Stimulated activated naive CD8-positive, alpha-beta T cell treated with anti-CD3 and anti-CD28 coated beads, Interleukin-15, Interleukin-2, amounts not matched to agents 100 ng/mL and 50 ng/mL, for 24 hours (primary cell): Measurements from ENCODE around the gene NFIB.

Source experiments
- H3K27ac Mint-ChIP-seq: one replicate; pipeline ENCODE4 v1.8.0; 2021; ENCODE audit warnings: mild to moderate bottlenecking, mixed read lengths
- H3K27me3 Mint-ChIP-seq: one replicate; pipeline ENCODE4 v1.8.0; 2021; ENCODE audit warnings: mixed read lengths
- H3K36me3 Mint-ChIP-seq: one replicate; pipeline ENCODE4 v1.8.0; 2021; ENCODE audit warnings: low read depth, mixed read lengths
- H3K4me1 Mint-ChIP-seq: one replicate; pipeline ENCODE4 v1.8.0; 2021; ENCODE audit warnings: low read depth, mixed read lengths
- H3K4me3 Mint-ChIP-seq: one replicate; pipeline ENCODE4 v1.8.0; 2021; ENCODE audit warnings: mild to moderate bottlenecking, mixed read lengths
- H3K9me3 Mint-ChIP-seq: one replicate; pipeline ENCODE4 v1.8.0; 2021; ENCODE audit warnings: mixed read lengths

Gene NFIB

DNA sequence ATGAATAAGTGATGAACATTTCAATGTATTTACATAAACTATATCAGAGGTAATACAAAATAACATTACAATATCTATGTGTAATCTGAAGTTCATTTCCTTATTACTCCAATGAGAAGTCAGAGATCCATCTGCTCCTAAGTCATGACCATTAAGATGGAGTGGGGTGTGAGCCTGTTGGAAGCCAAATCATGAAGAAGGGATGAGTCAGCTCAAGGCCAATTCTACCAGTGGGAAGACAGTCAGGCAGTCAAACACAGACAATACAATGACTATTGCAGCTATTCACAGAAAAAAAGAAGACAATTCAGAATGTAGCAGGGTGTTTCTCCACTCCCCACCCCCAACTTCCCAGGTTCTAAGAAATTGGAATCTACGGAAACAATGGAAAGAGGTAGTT, 155.0 kb downstream of the NFIB start:
- Mint-ChIP-seq H3K36me3 (no peaks in the 10 kb centered on the region), H3K27me3 (peaks cover 4% of the 10 kb centered on the region), H3K9me3 (peaks cover 3% of the 10 kb centered on the region), H3K4me1 (no peaks in the 10 kb centered on the region), H3K4me3 (no peak overlapping the region), H3K27ac (no peak overlapping the region)

DNA sequence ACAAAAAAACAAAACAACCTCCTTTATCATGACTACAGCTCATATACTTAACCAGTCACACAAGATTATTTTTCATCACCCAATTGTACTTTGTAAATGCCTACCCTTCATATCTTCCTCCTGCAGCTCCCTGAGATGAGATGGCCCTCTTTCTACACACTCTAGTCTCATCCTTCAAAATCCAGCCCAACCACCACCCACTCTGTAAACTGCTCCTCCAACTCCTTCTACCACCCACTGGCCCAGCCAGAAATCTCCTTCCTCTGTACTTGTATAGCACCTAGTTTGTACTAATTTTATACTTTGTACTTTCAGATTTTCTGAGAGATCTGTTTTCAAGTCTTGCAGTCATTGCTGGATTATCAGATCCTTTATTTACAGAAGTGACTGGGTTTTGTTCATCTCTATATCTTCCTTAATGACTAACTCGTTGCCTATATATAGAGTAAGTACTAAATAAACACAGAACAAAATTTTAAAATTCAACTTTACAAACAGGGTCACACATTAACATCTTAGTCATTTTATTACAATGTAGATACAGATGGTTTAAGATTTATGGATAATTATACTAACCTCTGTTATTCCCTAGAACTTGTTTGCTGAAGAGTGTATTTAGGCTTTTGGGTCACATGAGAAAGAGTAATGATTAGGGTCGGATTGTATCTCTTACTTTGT, 155.7 kb downstream of the NFIB start:
- Mint-ChIP-seq H3K4me3 (no peak overlapping the region), H3K27ac (no peak overlapping the region), H3K9me3 (peaks cover 3% of the 10 kb centered on the region), H3K27me3 (peaks cover 4% of the 10 kb centered on the region), H3K36me3 (no peaks in the 10 kb centered on the region), H3K4me1 (no peaks in the 10 kb centered on the region)

DNA sequence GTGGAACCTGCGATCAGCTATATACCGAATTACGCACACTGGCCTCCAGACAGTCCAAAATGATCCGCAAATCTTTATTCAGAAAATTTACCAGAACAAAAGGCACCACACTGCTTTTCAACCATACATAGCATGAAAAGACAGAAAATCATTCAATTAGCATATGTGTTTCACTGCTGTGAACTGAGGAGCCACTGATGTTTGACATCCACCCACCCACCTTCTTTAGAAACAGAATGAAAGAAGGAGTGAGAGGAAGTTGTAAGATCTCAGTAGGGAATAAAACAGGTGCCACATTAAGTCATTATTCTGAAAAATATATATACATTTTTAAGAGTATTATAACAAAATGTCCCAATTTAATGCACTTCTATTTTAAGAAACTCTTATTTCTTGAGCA, 156.8 kb downstream of the NFIB start:
- H3K4me3 Mint-ChIP-seq: no peak overlapping the region

DNA sequence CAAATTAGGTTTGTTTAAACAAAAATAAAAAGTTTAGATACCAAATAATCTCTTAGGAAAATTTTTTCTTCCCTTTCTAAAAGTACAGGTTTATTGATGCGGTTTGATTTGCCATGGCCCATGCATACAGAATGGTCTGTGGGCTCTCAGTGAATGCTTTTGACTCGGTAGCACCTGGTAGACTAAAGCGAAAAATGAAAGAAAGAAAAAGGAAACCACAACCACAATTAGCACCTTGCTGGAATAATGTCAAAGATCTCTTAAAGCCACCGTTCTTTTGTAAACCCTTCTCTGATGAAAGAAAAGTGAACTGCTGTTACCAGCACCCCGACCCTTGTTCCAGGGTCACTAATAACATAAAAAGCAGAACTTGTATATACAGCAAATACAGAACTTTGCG, 157.9 kb downstream of the NFIB start:
- H3K4me3 Mint-ChIP-seq: no peak overlapping the region
- H3K27ac Mint-ChIP-seq: no peak overlapping the region
- H3K9me3 Mint-ChIP-seq: peaks cover 3% of the 10 kb centered on the region
- H3K36me3 Mint-ChIP-seq: no peaks in the 10 kb centered on the region
- H3K27me3 Mint-ChIP-seq: peaks cover 4% of the 10 kb centered on the region
- H3K4me1 Mint-ChIP-seq: no peaks in the 10 kb centered on the region

More for the DNA sequence above, 156.8 kb downstream of the NFIB start:
- Mint-ChIP-seq H3K27ac (no peak overlapping the region), H3K27me3 (peaks cover 4% of the 10 kb centered on the region), H3K4me1 (no peaks in the 10 kb centered on the region), H3K36me3 (no peaks in the 10 kb centered on the region), H3K9me3 (peaks cover 3% of the 10 kb centered on the region)

DNA sequence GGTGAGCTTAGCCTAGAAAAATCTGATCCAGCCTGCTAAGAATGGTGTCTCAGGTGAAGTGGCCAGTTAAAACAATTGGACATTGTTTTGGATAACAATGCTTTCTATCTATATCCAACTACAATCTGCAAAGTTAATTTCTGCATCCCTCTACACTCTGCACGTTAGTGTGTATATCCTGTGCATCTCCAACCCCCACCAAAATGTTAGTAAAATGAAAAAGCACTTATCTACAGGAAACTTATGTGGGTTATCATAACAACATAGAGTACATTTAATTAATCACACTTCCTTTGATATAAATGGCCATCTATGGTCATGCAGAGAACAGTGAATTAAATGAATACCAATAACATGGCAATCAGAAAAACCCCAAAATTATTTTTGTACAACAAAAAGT, 158.7 kb downstream of the NFIB start:
- Mint-ChIP-seq H3K36me3 (no peaks in the 10 kb centered on the region), H3K4me3 (no peak overlapping the region), H3K27me3 (peaks cover 4% of the 10 kb centered on the region), H3K4me1 (no peaks in the 10 kb centered on the region), H3K27ac (no peak overlapping the region), H3K9me3 (peaks cover 3% of the 10 kb centered on the region)

DNA sequence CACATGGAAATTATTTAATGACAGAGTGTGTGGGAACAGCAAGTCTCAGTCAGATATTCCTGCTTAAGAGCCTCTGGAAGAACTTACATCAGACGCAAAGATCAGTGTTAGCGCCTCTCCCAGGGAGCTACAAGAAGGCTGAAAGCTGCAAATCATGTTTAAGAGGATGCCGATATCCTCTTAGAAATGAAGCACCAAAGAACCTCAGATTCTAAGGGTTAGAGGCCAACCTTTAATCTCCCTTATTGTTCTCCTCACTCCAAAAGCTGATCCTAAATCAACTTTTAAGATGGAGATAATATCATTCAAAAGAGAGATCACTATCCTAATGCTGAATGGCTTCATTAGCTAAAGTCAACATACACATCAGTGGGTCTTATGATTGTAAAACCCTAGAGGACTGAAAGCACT, 160.6 kb downstream of the NFIB start:
- Mint-ChIP-seq H3K27me3 (peaks cover 4% of the 10 kb centered on the region), H3K4me1 (no peaks in the 10 kb centered on the region), H3K9me3 (peaks cover 3% of the 10 kb centered on the region), H3K36me3 (no peaks in the 10 kb centered on the region), H3K27ac (no peak overlapping the region), H3K4me3 (no peak overlapping the region)

DNA sequence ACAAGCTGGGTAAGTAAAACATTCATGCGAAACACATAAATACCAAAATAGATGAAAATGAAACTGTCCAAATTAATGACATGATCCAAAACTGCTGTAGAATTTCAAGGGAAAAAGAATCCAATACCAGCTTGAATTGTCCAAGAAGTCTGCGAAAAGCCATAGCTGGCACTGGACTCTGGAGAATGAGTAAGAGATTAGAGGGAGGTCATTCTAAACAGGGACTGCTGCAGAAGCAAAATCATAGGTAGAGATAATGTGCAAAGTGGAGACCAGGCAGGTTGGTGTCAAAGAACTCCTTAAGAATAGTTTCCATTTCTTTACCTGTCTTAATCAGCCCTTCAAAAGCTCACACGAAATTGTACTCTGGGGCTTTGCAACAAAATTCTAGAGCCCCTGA, 162.5 kb downstream of the NFIB start:
- no peak overlapping the region for H3K4me3 Mint-ChIP-seq
- no peak overlapping the region for H3K27ac Mint-ChIP-seq
- H3K4me1 Mint-ChIP-seq: no peaks in the 10 kb centered on the region
- no peaks in the 10 kb centered on the region for H3K36me3 Mint-ChIP-seq
- H3K27me3 Mint-ChIP-seq: no peaks in the 10 kb centered on the region
- H3K9me3 Mint-ChIP-seq: no peaks in the 10 kb centered on the region

DNA sequence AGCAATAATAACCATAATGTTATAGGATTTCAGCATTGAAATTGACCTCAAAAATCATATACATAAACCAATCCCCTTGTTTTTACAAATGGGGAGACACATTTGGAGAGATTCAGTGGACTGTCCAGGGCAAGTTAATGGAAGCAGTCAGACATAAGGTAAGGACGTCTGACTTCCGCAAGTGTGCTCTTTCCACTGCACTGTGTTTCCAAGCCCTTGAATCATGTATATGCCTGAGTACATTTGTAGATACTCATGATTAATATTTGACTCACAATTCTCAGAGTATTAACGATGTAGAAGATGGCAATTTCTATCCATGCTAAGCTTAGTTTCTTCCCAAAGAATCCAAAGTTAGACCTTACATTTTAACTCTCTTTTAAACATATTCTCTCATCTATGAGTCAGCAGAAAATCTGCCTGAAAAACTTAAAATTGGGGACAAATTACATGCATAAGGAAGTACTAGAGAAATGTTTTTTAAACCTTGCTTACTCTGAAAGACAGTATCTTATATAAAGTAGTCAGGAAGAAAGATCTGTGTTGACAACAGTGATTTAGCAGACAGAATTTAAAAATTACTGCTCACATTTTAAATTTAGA, 165.3 kb downstream of the NFIB start:
- Mint-ChIP-seq H3K36me3 (no peaks in the 10 kb centered on the region), H3K9me3 (no peaks in the 10 kb centered on the region), H3K4me3 (no peak overlapping the region), H3K4me1 (no peaks in the 10 kb centered on the region), H3K27ac (no peak overlapping the region), H3K27me3 (no peaks in the 10 kb centered on the region)

DNA sequence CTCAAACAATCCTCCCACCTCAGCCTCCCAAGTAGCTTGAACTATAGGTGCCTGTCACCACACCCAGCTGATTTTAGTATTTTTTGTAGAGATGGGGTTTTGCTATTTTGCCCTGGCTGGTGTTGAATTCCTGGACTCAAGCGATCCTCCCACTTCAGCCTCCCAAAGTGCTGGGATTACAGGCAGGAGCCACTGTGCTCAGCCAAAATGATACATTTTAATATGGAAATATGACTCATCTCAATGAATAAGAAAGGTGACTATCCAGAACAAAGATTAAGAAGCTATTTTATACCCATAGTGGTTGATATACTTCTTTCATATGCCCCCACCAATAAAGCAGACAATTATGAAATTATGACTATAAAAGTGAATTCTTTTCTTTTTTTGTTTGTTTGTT, 166.2 kb downstream of the NFIB start:
- Mint-ChIP-seq H3K4me1 (no peaks in the 10 kb centered on the region), H3K4me3 (no peak overlapping the region), H3K36me3 (no peaks in the 10 kb centered on the region), H3K27me3 (no peaks in the 10 kb centered on the region), H3K9me3 (no peaks in the 10 kb centered on the region), H3K27ac (no peak overlapping the region)

DNA sequence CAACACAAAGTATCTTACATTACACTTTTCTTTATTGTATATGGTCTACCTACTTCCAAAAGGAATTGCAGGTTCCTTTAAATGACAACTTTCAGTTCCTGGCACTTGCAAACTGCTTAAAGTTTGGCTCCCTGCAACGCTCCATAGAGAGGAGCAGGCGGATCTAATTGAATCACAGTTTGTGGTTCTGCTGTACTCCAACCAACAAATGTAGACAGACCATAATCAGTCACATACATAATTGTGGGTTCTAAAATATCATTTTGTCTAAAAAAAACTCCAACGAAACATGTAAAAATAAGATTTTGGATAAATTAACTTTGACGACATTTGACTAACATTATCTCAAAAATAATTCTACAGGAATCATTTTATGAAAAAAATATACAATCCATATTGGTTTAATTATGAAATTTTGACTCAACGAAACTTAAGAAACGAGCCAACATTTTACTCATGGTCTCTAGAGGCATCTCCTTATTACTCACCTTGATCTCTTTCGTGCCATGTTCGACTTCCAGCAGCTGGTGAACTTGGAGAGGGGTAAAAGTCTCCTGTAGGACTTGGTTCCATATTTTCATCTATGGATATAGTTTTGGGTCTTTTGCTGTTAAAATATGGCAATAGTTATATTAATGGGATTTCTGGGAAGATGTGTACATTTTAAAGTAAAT, 167.6 kb downstream of the NFIB start:
- Mint-ChIP-seq H3K27me3 (no peaks in the 10 kb centered on the region), H3K4me1 (no peaks in the 10 kb centered on the region), H3K9me3 (no peaks in the 10 kb centered on the region), H3K36me3 (no peaks in the 10 kb centered on the region), H3K27ac (no peak overlapping the region), H3K4me3 (no peak overlapping the region)

DNA sequence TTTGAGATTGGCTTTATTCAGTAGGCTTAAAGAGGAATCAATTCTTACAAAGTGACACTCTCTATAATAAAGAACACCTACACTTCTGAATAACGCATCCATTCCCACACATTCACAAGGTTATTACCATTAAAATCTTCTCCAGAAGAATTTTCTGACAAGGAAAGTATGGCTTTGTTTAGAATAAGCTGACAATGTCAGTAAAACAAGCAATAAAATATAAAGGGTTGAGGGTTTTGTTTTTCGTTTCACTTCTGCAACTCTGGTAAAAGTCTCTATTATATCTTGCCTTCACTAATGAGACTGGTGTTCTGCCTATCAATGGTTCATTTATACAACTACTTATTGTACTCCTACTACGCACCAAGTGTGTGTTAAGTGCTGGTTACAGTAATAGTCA, 169.7 kb downstream of the NFIB start:
- H3K9me3 Mint-ChIP-seq: no peaks in the 10 kb centered on the region
- no peaks in the 10 kb centered on the region for H3K4me1 Mint-ChIP-seq
- H3K27me3 Mint-ChIP-seq: no peaks in the 10 kb centered on the region
- H3K27ac Mint-ChIP-seq: no peak overlapping the region
- H3K4me3 Mint-ChIP-seq: no peak overlapping the region
- H3K36me3 Mint-ChIP-seq: no peaks in the 10 kb centered on the region

DNA sequence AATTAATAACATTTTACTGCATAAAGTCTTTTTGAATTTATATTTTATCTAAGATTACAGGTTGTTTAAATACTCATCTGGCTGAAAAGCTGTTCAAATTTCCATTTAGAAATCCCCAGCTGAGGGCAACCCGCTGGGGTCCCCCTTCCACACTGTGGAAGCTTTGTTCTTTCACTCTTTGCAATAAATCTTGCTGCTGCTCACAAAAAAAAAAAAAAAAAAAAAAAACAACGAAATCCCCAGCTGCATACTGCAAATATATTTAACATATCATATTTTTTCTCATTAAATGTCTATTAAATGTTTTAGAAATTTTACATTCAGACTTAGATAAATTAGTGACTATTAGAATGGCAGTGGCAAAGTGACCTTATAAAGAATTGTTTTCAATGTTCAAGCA, 172.2 kb downstream of the NFIB start:
- no peak overlapping the region for H3K4me3 Mint-ChIP-seq
- H3K27me3 Mint-ChIP-seq: no peaks in the 10 kb centered on the region
- H3K9me3 Mint-ChIP-seq: no peaks in the 10 kb centered on the region
- no peaks in the 10 kb centered on the region for H3K4me1 Mint-ChIP-seq
- no peaks in the 10 kb centered on the region for H3K36me3 Mint-ChIP-seq
- no peak overlapping the region for H3K27ac Mint-ChIP-seq

DNA sequence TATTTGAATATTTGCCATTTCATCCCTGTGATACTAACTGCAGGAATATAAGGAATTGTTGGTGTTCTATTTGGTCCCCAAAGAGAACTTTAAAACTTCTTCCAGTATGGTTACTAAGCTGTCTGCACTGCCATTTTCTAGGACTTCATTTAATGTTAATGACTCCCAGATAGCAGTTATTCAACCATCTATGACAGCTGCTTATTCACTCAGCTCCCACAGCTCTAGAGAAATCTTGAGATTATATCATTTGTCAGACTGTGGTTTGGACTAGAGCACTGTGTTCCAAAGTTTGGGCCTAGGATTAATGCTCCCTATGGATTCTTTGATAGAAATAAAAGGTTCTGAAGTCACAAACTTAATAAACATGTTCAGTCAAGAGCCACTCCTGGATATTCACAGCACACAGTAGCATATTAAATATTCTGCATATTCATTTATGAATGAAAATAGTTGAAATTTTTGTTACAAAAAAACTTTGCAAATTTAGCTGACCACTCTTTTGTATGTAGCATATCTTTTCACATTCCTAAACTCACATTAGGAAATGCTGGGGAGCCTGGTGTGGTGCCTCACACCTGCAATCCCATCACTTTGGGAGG, 173.7 kb downstream of the NFIB start:
- Mint-ChIP-seq H3K4me3 (no peak overlapping the region), H3K4me1 (no peaks in the 10 kb centered on the region), H3K27me3 (no peaks in the 10 kb centered on the region), H3K36me3 (no peaks in the 10 kb centered on the region), H3K27ac (no peak overlapping the region), H3K9me3 (no peaks in the 10 kb centered on the region)

DNA sequence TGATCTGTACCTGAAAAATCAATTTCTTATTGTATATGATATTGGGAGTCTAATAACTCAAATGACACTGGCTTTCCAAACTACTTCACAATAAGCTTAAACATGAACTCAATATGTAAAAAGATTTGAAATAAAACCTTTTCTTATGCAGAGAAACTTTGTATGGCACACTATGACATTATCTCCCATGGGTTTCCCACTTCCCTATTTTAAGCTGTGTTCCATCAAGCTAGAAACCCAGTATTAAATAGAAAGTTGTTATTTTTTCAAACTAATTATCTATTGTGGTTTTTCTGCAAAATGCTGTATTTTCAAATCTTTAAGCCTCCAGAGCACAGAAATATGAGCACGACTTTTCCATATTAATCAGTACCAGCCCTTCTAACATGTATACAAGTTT, 174.7 kb downstream of the NFIB start:
- no peak overlapping the region for H3K27ac Mint-ChIP-seq
- no peaks in the 10 kb centered on the region for H3K27me3 Mint-ChIP-seq

DNA sequence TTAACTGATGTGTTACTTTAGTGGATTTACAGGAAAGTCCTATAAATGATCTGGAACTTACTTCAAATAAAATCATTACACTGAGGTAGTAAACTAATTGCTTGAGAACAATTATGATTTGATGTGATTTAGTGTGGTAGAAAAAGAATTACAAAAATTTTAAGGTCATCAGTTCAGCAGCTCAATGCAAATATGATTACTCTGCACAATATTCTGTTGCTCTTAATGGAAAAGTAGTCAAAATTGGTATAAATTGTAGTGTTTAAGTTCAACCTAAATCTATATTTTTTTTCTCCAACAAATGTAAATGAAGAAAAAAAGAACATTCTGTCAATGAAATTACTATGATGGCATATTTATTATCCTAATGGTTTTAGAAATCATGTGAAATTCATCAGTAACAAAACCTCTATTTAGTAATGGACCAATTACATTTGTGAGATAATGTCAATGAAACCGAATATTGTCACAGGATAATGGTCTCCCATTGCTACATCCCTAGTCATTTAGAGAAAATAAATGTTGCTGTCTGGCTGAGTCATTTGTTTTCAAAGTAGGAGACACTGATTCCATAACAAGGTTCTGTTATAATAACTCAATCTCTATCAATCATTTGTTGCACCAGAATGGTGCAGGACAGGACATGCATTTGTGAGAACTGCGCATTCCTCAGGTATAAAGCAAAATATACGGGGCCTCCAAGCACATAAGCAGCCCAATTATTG, 177.1 kb downstream of the NFIB start:
- Mint-ChIP-seq H3K27me3 (no peaks in the 10 kb centered on the region), H3K27ac (no peak overlapping the region), H3K36me3 (no peaks in the 10 kb centered on the region), H3K9me3 (no peaks in the 10 kb centered on the region), H3K4me1 (no peaks in the 10 kb centered on the region), H3K4me3 (no peak overlapping the region)

More for the DNA sequence above, 174.7 kb downstream of the NFIB start:
- Mint-ChIP-seq H3K9me3 (no peaks in the 10 kb centered on the region), H3K4me3 (no peak overlapping the region), H3K36me3 (no peaks in the 10 kb centered on the region), H3K4me1 (no peaks in the 10 kb centered on the region)
